Parathyroid adenoma (tissue), 2 donors: Measurements from ENCODE around the gene GLB1L2.

Experiments
- H2AFZ ChIP-seq: fragments of 300-600 bp; sonication (generic); one replicate; pipeline ENCODE4 v1.7.0; 2017; ENCODE audit warnings: antibody characterized with exemption, mild to moderate bottlenecking
- H3K27ac ChIP-seq: fragments of 300-600 bp; sonication (generic); one replicate; pipeline ENCODE4 v1.7.0; 2017
- H3K27me3 ChIP-seq: fragments of 300-600 bp; sonication (generic); one replicate; pipeline ENCODE4 v1.7.0; 2017; ENCODE audit warnings: low read length; ENCODE audit not compliant: control insufficient read depth, insufficient read depth
- H3K36me3 ChIP-seq: fragments of 300-600 bp; sonication (generic); one replicate; pipeline ENCODE4 v1.7.0; 2017; ENCODE audit warnings: low read length; ENCODE audit not compliant: control insufficient read depth, insufficient read depth
- H3K4me1 ChIP-seq: fragments of 300-600 bp; sonication (generic); one replicate; pipeline ENCODE4 v1.7.0; 2017; ENCODE audit warnings: control low read depth
- H3K4me2 ChIP-seq: fragments of 300-600 bp; sonication (generic); one replicate; pipeline ENCODE4 v1.7.0; 2017; ENCODE audit warnings: low read length
- H3K4me3 ChIP-seq: fragments of 300-600 bp; sonication (generic); one replicate; pipeline ENCODE4 v1.7.0; 2017; ENCODE audit warnings: low read depth, low read length
- H3K79me2 ChIP-seq: fragments of 300-600 bp; sonication (generic); one replicate; pipeline ENCODE4 v1.7.0; 2017; ENCODE audit warnings: control low read depth
- H3K9ac ChIP-seq: fragments of 300-600 bp; sonication (generic); one replicate; pipeline ENCODE4 v1.7.0; 2017; ENCODE audit warnings: mild to moderate bottlenecking
- H3K9me3 ChIP-seq: fragments of 300-600 bp; sonication (generic); one replicate; pipeline ENCODE4 v1.7.0; 2017; ENCODE audit warnings: low read length; ENCODE audit not compliant: control insufficient read depth
- TF ChIP-seq, protein P1 (sequence below): fragments of 300-600 bp; sonication (generic); IDR thresholded peaks from one replicate; pipeline ENCODE4 v1.7.0; 2017; ENCODE audit warnings: antibody characterized with exemption, mild to moderate bottlenecking
- donor health status: primary hyperparathyroidism.

Gene GLB1L2

DNA sequence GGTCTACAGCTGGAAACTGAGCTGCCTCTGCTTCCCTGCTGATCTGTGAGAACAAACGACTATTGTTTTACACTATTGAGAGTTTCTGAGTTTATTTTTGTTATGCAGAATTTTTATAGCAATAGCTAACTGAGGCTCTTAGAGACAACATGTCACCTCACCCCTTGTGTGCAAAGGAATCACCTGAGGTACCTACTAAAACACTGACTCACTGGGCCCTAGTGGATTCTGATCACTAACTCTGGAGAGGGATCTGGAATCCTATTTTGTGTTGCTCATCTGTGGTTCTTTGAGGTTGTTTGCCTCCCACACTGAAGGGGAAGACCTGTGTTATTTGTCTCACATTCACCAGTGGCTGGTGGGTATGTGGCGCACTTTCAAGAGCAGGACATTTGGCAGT is 93.6 kb downstream of the GLB1L2 start:
- Histone ChIP-seq H3K4me1 (no peaks in the 10 kb centered on the region), H3K79me2 (no peaks in the 10 kb centered on the region), H3K36me3 (no peaks in the 10 kb centered on the region), H3K4me2 (no peak overlapping the region), H3K4me3 (no peak overlapping the region), H3K27ac (no peak overlapping the region), H3K9me3 (no peaks in the 10 kb centered on the region), H2AFZ (no peak overlapping the region), H3K9ac (no peak overlapping the region), H3K27me3 (no peaks in the 10 kb centered on the region)
- TF ChIP-seq, protein P1, sequence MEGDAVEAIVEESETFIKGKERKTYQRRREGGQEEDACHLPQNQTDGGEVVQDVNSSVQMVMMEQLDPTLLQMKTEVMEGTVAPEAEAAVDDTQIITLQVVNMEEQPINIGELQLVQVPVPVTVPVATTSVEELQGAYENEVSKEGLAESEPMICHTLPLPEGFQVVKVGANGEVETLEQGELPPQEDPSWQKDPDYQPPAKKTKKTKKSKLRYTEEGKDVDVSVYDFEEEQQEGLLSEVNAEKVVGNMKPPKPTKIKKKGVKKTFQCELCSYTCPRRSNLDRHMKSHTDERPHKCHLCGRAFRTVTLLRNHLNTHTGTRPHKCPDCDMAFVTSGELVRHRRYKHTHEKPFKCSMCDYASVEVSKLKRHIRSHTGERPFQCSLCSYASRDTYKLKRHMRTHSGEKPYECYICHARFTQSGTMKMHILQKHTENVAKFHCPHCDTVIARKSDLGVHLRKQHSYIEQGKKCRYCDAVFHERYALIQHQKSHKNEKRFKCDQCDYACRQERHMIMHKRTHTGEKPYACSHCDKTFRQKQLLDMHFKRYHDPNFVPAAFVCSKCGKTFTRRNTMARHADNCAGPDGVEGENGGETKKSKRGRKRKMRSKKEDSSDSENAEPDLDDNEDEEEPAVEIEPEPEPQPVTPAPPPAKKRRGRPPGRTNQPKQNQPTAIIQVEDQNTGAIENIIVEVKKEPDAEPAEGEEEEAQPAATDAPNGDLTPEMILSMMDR: no peak
